HL-60 (cell line): ENCODE data around the gene CST5.

Source experiments
- DNase-seq, 2 experiments: peaks; one replicate each; pipeline ENCODE4 v3.0.0-alpha.2; 2010 to 2020; ENCODE audit warnings: low read depth in 1 of 2, low spot score in 1 of 2
- H3K27ac ChIP-seq: fragments of 250-450 bp; sonication (Bioruptor Pico); replicated peaks from 2 replicates; pipeline ENCODE4 v1.5.1; 2020; ENCODE audit warnings: mild to moderate bottlenecking, moderate library complexity
- H3K27me3 ChIP-seq: fragments of 250-450 bp; sonication (Bioruptor Pico); 2 replicates; pipeline ENCODE4 v1.5.1; 2021; ENCODE audit warnings: mild to moderate bottlenecking, moderate library complexity; ENCODE audit not compliant: insufficient read depth, poor library complexity, severe bottlenecking
- H3K4me3 ChIP-seq: replicated peaks from 2 replicates; pipeline ENCODE4 v1.5.1; 2011; ENCODE audit warnings: mild to moderate bottlenecking, control low read depth, low read length; ENCODE audit not compliant: insufficient read depth
- CTCF ChIP-seq: IDR thresholded peaks from one replicate; pipeline ENCODE4 v1.5.1; 2011; ENCODE audit warnings: low read length, control low read depth, inconsistent platforms; ENCODE audit not compliant: insufficient read depth
- GABPA ChIP-seq: IDR thresholded peaks from 2 replicates; pipeline ENCODE4 v1.6.1; 2012; ENCODE audit warnings: low read depth
- POLR2AphosphoS5 ChIP-seq: IDR thresholded peaks from 2 replicates; pipeline ENCODE4 v1.6.1; 2012; ENCODE audit warnings: low read depth
- REST ChIP-seq: IDR thresholded peaks from 2 replicates; pipeline ENCODE4 v1.6.1; 2012; ENCODE audit warnings: low read depth; ENCODE audit not compliant: insufficient replicate concordance
- SPI1 ChIP-seq: IDR thresholded peaks from 2 replicates; pipeline ENCODE4 v1.6.1; 2012; ENCODE audit warnings: low read depth, mild to moderate bottlenecking, borderline replicate concordance

The CST5 gene

DNA sequence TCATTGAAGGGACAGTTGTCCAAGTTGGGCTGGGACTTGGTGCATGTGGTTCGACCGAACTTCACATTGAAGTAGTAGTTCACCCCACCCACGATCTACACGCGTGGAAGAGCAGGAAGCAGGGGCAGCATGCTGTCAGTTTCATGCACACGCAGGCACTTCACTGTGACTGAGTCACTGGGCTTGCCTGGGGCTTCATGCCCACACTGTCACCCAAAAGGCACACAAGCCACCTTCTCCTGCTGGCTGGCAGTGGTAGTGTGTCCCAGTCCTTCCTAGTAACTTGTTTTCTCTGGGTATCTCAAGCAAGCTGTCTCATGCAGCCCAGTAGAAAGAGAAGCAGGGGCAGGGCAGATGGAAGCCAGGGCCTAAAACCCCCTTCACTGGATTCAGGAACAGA lies 2.0 kb downstream of the CST5 start:
- TF ChIP-seq SPI1 (no peak), REST (no peak), POLR2AphosphoS5 (no peak), CTCF (no peak)
- no peak overlapping the region for H3K4me3 ChIP-seq
- no peaks in the 10 kb centered on the region for H3K27me3 ChIP-seq
- DNase-seq = no peak
- no peak overlapping the region for H3K27ac ChIP-seq

DNA sequence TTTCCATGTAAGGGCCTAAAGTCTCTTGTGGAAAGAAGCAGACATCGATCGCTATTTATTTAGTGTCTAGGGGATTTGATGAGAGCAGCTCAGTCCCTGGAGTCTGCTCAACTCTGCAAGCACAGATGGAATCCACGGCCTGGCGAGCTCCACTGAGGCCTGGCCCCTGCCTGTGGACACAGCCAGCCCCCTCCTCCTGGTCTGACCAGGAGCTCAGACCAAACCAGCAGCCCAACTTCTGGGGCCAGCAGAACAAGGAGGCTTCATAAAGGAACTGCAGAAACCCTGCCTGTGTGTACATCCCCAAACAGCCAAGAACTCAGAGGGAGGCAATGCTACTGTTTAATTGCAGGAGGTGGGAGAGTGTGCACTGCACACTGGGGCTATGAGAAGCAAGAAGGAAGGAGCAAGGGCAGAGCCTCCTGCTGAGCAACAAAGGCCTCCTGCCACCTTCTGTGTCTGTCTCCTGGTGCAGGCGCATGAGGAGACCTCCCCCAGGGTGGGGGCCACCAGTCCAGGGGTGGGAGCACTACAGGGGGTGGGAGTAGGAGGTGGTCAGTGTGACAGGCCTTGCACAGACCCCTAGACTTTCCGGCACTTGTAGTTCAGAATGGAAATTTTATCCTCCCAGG lies 3.8 kb downstream of the CST5 start:
- Histone ChIP-seq H3K27ac (no peak overlapping the region), H3K4me3 (no peak overlapping the region), H3K27me3 (peaks cover 2% of the 10 kb centered on the region)
- no peak for DNase-seq
- no peak for TF ChIP-seq CTCF
- TF ChIP-seq GABPA = no peak
- TF ChIP-seq POLR2AphosphoS5 = no peak
- TF ChIP-seq SPI1 = no peak

- no peak for TF ChIP-seq CTCF
- TF ChIP-seq REST = no peak
- peak; percentile 59; the same call in 1 of the 2 replicates for TF ChIP-seq POLR2AphosphoS5
- TF ChIP-seq SPI1 = peak; percentile 48; the same call in 1 of the 2 replicates
- TF ChIP-seq GABPA = no peak
- Histone ChIP-seq H3K27me3 (peaks cover 2% of the 10 kb centered on the region), H3K4me3 (no peak overlapping the region), H3K27ac (no peak overlapping the region)
- DNase-seq = peak in 1 of 2 experiments; percentile 58
Measured at GRCh38 chr20:23874747-23875146, 4.8 kb downstream of the CST5 start.
